Caco-2 (cell line): Measurements from ENCODE around the gene USP43. TPM values are rescaled to one million over a fixed set of nuclear protein-coding genes. Genes with fewer than 3 reads are reported as not detected.

Experiments
- BruUV-seq: library from RNA; stranded (reverse); fragments of 400-500 nt; replicated peaks from 2 replicates; lab custom pipeline; 2021; lab: Mats Ljungman, UMichigan
- CTCF ChIA-PET: fragments of 300-600 bp; sonication (Branson Sonifier 250); formaldehyde crosslinking; loops from one replicate; lab custom pipeline; 2022; ENCODE audit warnings: antibody characterized with exemption; lab: Charles Lee
- POLR2A ChIA-PET: fragments of 300-600 bp; sonication (Branson Sonifier 250); formaldehyde crosslinking; loops from one replicate; lab custom pipeline; 2022; ENCODE audit warnings: antibody characterized with exemption; lab: Charles Lee
- DNase-seq, 2 experiments: peaks; one replicate each; pipeline versions ENCODE4 v3.0.0 to v3.0.0-alpha.2; 2020 to 2022
- H3K27me3 ChIP-seq: replicated peaks from 2 replicates; pipeline ENCODE4 v1.6.0; 2011; ENCODE audit warnings: low read length; ENCODE audit not compliant: control insufficient read depth, insufficient read depth
- H3K36me3 ChIP-seq: 2 replicates; pipeline ENCODE4 v1.5.1; 2011; ENCODE audit warnings: low read length; ENCODE audit not compliant: control insufficient read depth, insufficient read depth
- H3K4me1 ChIP-seq: fragments of 250-450 bp; sonication (Bioruptor Pico); 2 replicates; pipeline ENCODE4 v1.5.1; 2020; ENCODE audit warnings: mild to moderate bottlenecking
- H3K4me3 ChIP-seq: 2 replicates; pipeline ENCODE4 v1.5.1; 2011; ENCODE audit warnings: low read depth, mild to moderate bottlenecking, control low read depth, low read length
- H3K9me3 ChIP-seq: fragments of 250-450 bp; sonication (Bioruptor Pico); 2 replicates; pipeline ENCODE4 v1.5.1; 2020; ENCODE audit warnings: mild to moderate bottlenecking, moderate library complexity
- H3K27ac Mint-ChIP-seq: one replicate; pipeline ENCODE4 v1.8.0; 2022; ENCODE audit warnings: mixed read lengths; ENCODE audit not compliant: unreplicated experiment
- H3K27me3 Mint-ChIP-seq: one replicate; pipeline ENCODE4 v1.8.0; 2022; ENCODE audit warnings: mixed read lengths; ENCODE audit not compliant: insufficient read depth, unreplicated experiment
- H3K36me3 Mint-ChIP-seq: one replicate; pipeline ENCODE4 v1.8.0; 2022; ENCODE audit warnings: mild to moderate bottlenecking, mixed read lengths; ENCODE audit not compliant: insufficient read depth, unreplicated experiment
- H3K4me1 Mint-ChIP-seq: one replicate; pipeline ENCODE4 v1.8.0; 2022; ENCODE audit warnings: low read depth, mixed read lengths; ENCODE audit not compliant: unreplicated experiment
- H3K4me3 Mint-ChIP-seq: one replicate; pipeline ENCODE4 v1.8.0; 2022; ENCODE audit warnings: mild to moderate bottlenecking, moderate library complexity, mixed read lengths; ENCODE audit not compliant: unreplicated experiment
- H3K9me3 Mint-ChIP-seq: one replicate; pipeline ENCODE4 v1.8.0; 2022; ENCODE audit warnings: mixed read lengths; ENCODE audit not compliant: unreplicated experiment
- CTCF ChIP-seq, 2 experiments: fragments of 200-600 bp in 1 of 2; IDR thresholded peaks; 1 replicate in 1 of 2; 2 replicates in 1 of 2; pipeline versions ENCODE4 v1.5.1 to v1.8.0; 2011 to 2022; ENCODE audit warnings: antibody characterized with exemption in 1 of 2, control low read depth in 1 of 2, inconsistent platforms in 1 of 2, low read depth in 1 of 2, low read length in 1 of 2, mild to moderate bottlenecking in 1 of 2, moderate library complexity in 1 of 2; ENCODE audit not compliant: insufficient read depth in 1 of 2, severe bottlenecking in 1 of 2, unreplicated experiment in 1 of 2
- intact Hi-C: fragments of 100-400 bp; cut with micrococcal nuclease; formaldehyde crosslinking; loops from one replicate; pipeline ENCODE4 v1.10.0; 2022; ENCODE audit not compliant: unreplicated experiment
- total RNA-seq: library from RNA; stranded (reverse); gene quantifications from 2 replicates; pipeline ENCODE4 v1.2.3, GENCODE V29; 2022

USP43 gene
- total RNA-seq, 1 experiment from 2014 or later: 6.0 TPM

GRCh38 chr17:9628509-9628908 lies 16.8 kb upstream of the USP43 start:
- no peak for DNase-seq
- Histone ChIP-seq H3K4me3 (no peak overlapping the region), H3K36me3 (no peaks in the 10 kb centered on the region), H3K27me3 (no peaks in the 10 kb centered on the region), H3K4me1 (no peaks in the 10 kb centered on the region), H3K9me3 (no peaks in the 10 kb centered on the region)
- no peaks in the 10 kb centered on the region for H3K36me3 Mint-ChIP-seq
- no TSS peak for BruUV-seq
- intact Hi-C loops: no loop called here
- no peaks in the 10 kb centered on the region for H3K4me1 Mint-ChIP-seq
- no peaks in the 10 kb centered on the region for H3K9me3 Mint-ChIP-seq
- ChIA-PET POLR2A (no interaction called here), CTCF (no interaction called here)
- H3K27ac Mint-ChIP-seq: no peak overlapping the region
- no peak overlapping the region for H3K4me3 Mint-ChIP-seq
- no peak for TF ChIP-seq CTCF (IDR thresholded peaks at IDR 0.05; ENCODE audit: insufficient read depth in 1 of 2, low read depth in 1 of 2, low read length in 1 of 2, severe bottlenecking in 1 of 2, unreplicated experiment in 1 of 2)
- H3K27me3 Mint-ChIP-seq: peaks cover 8% of the 10 kb centered on the region

- no peaks in the 10 kb centered on the region for H3K4me1 Mint-ChIP-seq
- no peaks in the 10 kb centered on the region for H3K4me1 ChIP-seq
- no peaks in the 10 kb centered on the region for H3K9me3 ChIP-seq
- H3K27me3 ChIP-seq: no peaks in the 10 kb centered on the region
- no peak overlapping the region for H3K27ac Mint-ChIP-seq
- H3K4me3 Mint-ChIP-seq: no peak overlapping the region
- intact Hi-C loops: no loop called here
- BruUV-seq: no TSS peak
- TF ChIP-seq CTCF (IDR thresholded peaks at IDR 0.05; ENCODE audit: insufficient read depth in 1 of 2, low read depth in 1 of 2, low read length in 1 of 2, severe bottlenecking in 1 of 2, unreplicated experiment in 1 of 2): no peak
- CTCF ChIA-PET: no interaction called here
- H3K36me3 ChIP-seq: no peaks in the 10 kb centered on the region
- H3K36me3 Mint-ChIP-seq: no peaks in the 10 kb centered on the region
- no peaks in the 10 kb centered on the region for H3K9me3 Mint-ChIP-seq
- H3K4me3 ChIP-seq: no peak overlapping the region
- peaks cover 11% of the 10 kb centered on the region for H3K27me3 Mint-ChIP-seq
- no peak for DNase-seq
- POLR2A ChIA-PET: no interaction called here
Measured at GRCh38 chr17:9632741-9633140, 12.6 kb upstream of the USP43 start.

- no TSS peak for BruUV-seq
- CTCF ChIA-PET: no interaction called here
- DNase-seq: no peak
- intact Hi-C loops: no loop called here
- no peak overlapping the region for H3K4me3 ChIP-seq
- Mint-ChIP-seq H3K4me1 (no peaks in the 10 kb centered on the region), H3K36me3 (no peaks in the 10 kb centered on the region), H3K27ac (no peak overlapping the region), H3K9me3 (no peaks in the 10 kb centered on the region), H3K27me3 (peaks cover 3% of the 10 kb centered on the region), H3K4me3 (no peak overlapping the region)
- no peaks in the 10 kb centered on the region for H3K27me3 ChIP-seq
- H3K36me3 ChIP-seq: no peaks in the 10 kb centered on the region
- no peaks in the 10 kb centered on the region for H3K9me3 ChIP-seq
- POLR2A ChIA-PET: no interaction called here
- no peaks in the 10 kb centered on the region for H3K4me1 ChIP-seq
- TF ChIP-seq CTCF (IDR thresholded peaks at IDR 0.05; ENCODE audit: insufficient read depth in 1 of 2, low read depth in 1 of 2, low read length in 1 of 2, severe bottlenecking in 1 of 2, unreplicated experiment in 1 of 2): no peak
Measured at GRCh38 chr17:9635340-9635739, 10.0 kb upstream of the USP43 start.
